ENCODE data around the gene TBC1D24. TPM values are rescaled to one million over a fixed set of nuclear protein-coding genes. Genes with fewer than 3 reads are reported as not detected.

Gene TBC1D24
- total RNA-seq, 1 experiment from 2014 or later = 24.6 TPM

GRCh38 chr16:2437032-2437790 lies 37.7 kb upstream of the TBC1D24 start:
- POLR2A ChIA-PET = no interaction called here
- no peak overlapping the region for H2AFZ ChIP-seq (ENCODE audit: low read depth, low read length, poor library complexity, severe bottlenecking)
- ATAC-seq = no peak
- no peak for DNase-seq (ENCODE audit: low read depth, low spot score)
- no peak overlapping the region for H3K27ac ChIP-seq (ENCODE audit: low read depth, low read length)
- no peaks in the 10 kb centered on the region for H4K20me1 ChIP-seq (ENCODE audit: insufficient read depth)
- H3K9me2 ChIP-seq (ENCODE audit: insufficient read depth) = no peaks in the 10 kb centered on the region
- no peak overlapping the region for H3K9ac ChIP-seq (ENCODE audit: low read length)
- no peak overlapping the region for H3K4me2 ChIP-seq (ENCODE audit: low read length)
- CTCF ChIA-PET = no interaction called here
- no peaks in the 10 kb centered on the region for H3K4me1 ChIP-seq (ENCODE audit: control insufficient read depth in 1 of 2, insufficient read depth in 2 of 2, low read length in 2 of 2)
- H3K4me3 ChIP-seq (replicated peaks in 1 of 2; ENCODE audit: low read depth in 1 of 2, low read length in 2 of 2) = no peak overlapping the region
- H3K9me3 ChIP-seq (ENCODE audit: control insufficient read depth in 1 of 2, insufficient read depth in 1 of 2, low read depth in 1 of 2, low read length in 2 of 2) = no peaks in the 10 kb centered on the region
- RAD21 ChIA-PET (ENCODE audit: low non-redundant PET in 1 of 2, low total read pairs in 2 of 2, uncharacterized antibody in 2 of 2, unreplicated experiment in 2 of 2) = no interaction called here
- peaks cover 53% of the 10 kb centered on the region for H3K79me2 ChIP-seq (ENCODE audit: insufficient read depth, low read length)
- no peak for TF ChIP-seq TCF7L2 (IDR thresholded peaks at IDR 0.05; ENCODE audit: borderline replicate concordance, extremely low read depth, insufficient read depth, insufficient read length)
- no peak for TF ChIP-seq YY1 (IDR thresholded peaks at IDR 0.05; ENCODE audit: extremely low read depth, insufficient replicate concordance, low read depth, low read length)
- no peak for TF ChIP-seq EZH2 (IDR thresholded peaks at IDR 0.05)
- no peak for TF ChIP-seq SRF (IDR thresholded peaks at IDR 0.05; ENCODE audit: low read depth)
- TF ChIP-seq EGR1 (IDR thresholded peaks at IDR 0.05; ENCODE audit: low read depth) = no peak
- no peak for TF ChIP-seq ZBTB33 (IDR thresholded peaks at IDR 0.05; ENCODE audit: extremely low read depth, insufficient replicate concordance, low read length)
- no peak for TF ChIP-seq MAX (IDR thresholded peaks at IDR 0.05)
- TF ChIP-seq SP1 (IDR thresholded peaks at IDR 0.05; ENCODE audit: low read depth) = no peak
- no peak for TF ChIP-seq CBX3 (IDR thresholded peaks at IDR 0.05; ENCODE audit: low read depth)
- TF ChIP-seq RAD21 (IDR thresholded peaks at IDR 0.05; ENCODE audit: low read depth) = no peak
- no peak for TF ChIP-seq POLR2AphosphoS5 (IDR thresholded peaks at IDR 0.05; ENCODE audit: low read depth, low read length)
- BruUV-seq (replicated peaks) = no TSS peak
- intact Hi-C loops (cut with micrococcal nuclease) = no loop called here
- H3K36me3 ChIP-seq (ENCODE audit: control insufficient read depth in 1 of 2, insufficient read depth in 2 of 2, low read length in 2 of 2) = peaks cover 52 to 65% of the 10 kb centered on the region in 2 experiments
- H3K27me3 ChIP-seq (ENCODE audit: insufficient read depth, low read length) = no peaks in the 10 kb centered on the region
